WI38 (cell line): Measurements from ENCODE around the gene PMEPA1.

Source experiments
- H3K4me3 ChIP-seq: 2 replicates; pipeline ENCODE4 v1.5.1; 2011; ENCODE audit warnings: low read depth, mild to moderate bottlenecking, control low read depth, low read length
- CTCF ChIP-seq: IDR thresholded peaks from 2 replicates; pipeline ENCODE4 v1.5.1; 2012; ENCODE audit warnings: low read depth, mild to moderate bottlenecking, control low read depth, low read length

The PMEPA1 gene

GRCh38 chr20:57649617-57650015, 60.2 kb downstream of the PMEPA1 start:
- TF ChIP-seq CTCF = no peak
- H3K4me3 ChIP-seq = no peak overlapping the region

- no peak overlapping the region for H3K4me3 ChIP-seq
- TF ChIP-seq CTCF = no peak
Observed at GRCh38 chr20:57648878-57649616, 60.8 kb downstream of the PMEPA1 start.

- H3K4me3 ChIP-seq = no peak overlapping the region
- no peak for TF ChIP-seq CTCF
Observed at GRCh38 chr20:57647933-57648785, 61.7 kb downstream of the PMEPA1 start.

GRCh38 chr20:57647006-57647932, 62.5 kb downstream of the PMEPA1 start:
- no peak overlapping the region for H3K4me3 ChIP-seq
- no peak for TF ChIP-seq CTCF

- H3K4me3 ChIP-seq = no peak overlapping the region
- no peak for TF ChIP-seq CTCF
Observed at GRCh38 chr20:57638895-57639236, 70.9 kb downstream of the PMEPA1 start.

- H3K4me3 ChIP-seq = no peak overlapping the region
- no peak for TF ChIP-seq CTCF
Observed at GRCh38 chr20:57638173-57638894, 71.5 kb downstream of the PMEPA1 start.
